GM12878 (cell line): ENCODE measurements around the gene C10orf105. TPM values are rescaled to one million over a fixed set of nuclear protein-coding genes. Genes with fewer than 3 reads are reported as not detected.

Experiments
- ASH2L ChIP-seq: fragments of 300-600, 200-600 bp; sonication (generic); IDR thresholded peaks from 2 replicates; pipeline ENCODE4 v1.6.1; 2017; ENCODE audit warnings: low read depth, mild to moderate bottlenecking, borderline replicate concordance
- CUX1 ChIP-seq: IDR thresholded peaks from 2 replicates; pipeline ENCODE4 v1.6.1; 2012; ENCODE audit warnings: improper control_type of control experiment, low read depth, low read length; ENCODE audit not compliant: insufficient replicate concordance
- MTA3 ChIP-seq: IDR thresholded peaks from 2 replicates; pipeline ENCODE4 v1.6.1; 2012; ENCODE audit warnings: low read length, inconsistent platforms, borderline replicate concordance
- RBBP5 ChIP-seq: fragments of 200-600 bp; sonication (generic); conservative IDR thresholded peaks from 2 replicates; pipeline ENCODE4 v1.6.1; 2016
- TCF3 ChIP-seq: IDR thresholded peaks from 2 replicates; pipeline ENCODE4 v1.6.1; 2012; ENCODE audit warnings: low read depth, mild to moderate bottlenecking, low read length, borderline replicate concordance; ENCODE audit not compliant: insufficient read depth
- USF2 ChIP-seq: IDR thresholded peaks from 2 replicates; pipeline ENCODE4 v1.6.1; 2011; ENCODE audit warnings: low read depth, low read length, improper control_type of control experiment, borderline replicate concordance
- ZBTB33 ChIP-seq: fragments of 450-650 bp; IDR thresholded peaks from 2 replicates; pipeline ENCODE4 v1.6.1; 2017; ENCODE audit warnings: mild to moderate bottlenecking
- ZBTB4 ChIP-seq: fragments of 450-650 bp; formaldehyde crosslinking; IDR thresholded peaks from 2 replicates; pipeline ENCODE4 v1.4.0; 2022; ENCODE audit warnings: mild to moderate bottlenecking, moderate library complexity
- ZBTB40 ChIP-seq: fragments of 450-650 bp; IDR thresholded peaks from 2 replicates; pipeline ENCODE4 v1.6.1; 2016; ENCODE audit warnings: mild to moderate bottlenecking, moderate library complexity, borderline replicate concordance
- polyA plus RNA-seq, 11 experiments: library from polyadenylated mRNA; depleted of rRNA in 4 of 11; unstranded in 6 of 11; stranded (reverse) in 5 of 11; fragments of >200 nt; fragmentation: Nextera tagmentation in 4 of 11; fragmentation: Illumina TruSeq in 1 of 11; extraction: Ambion mirVana in 4 of 11; extraction: Trizol in 1 of 11; gene quantifications; 1 replicate in 1 of 11; 2 replicates in 10 of 11; pipeline versions ENCODE4 v1.2.1 to v1.2.3, GENCODE V29; 2011 to 2016; ENCODE audit warnings: inconsistent platforms in 2 of 11, missing spikeins in 2 of 11, low read depth in 1 of 11
- total RNA-seq, 4 experiments: library from RNA; depleted of rRNA in 3 of 4; stranded (reverse); fragments of >200 nt in 3 of 4; fragmentation: Illumina TruSeq in 1 of 4; extraction: Trizol in 1 of 4; gene quantifications; 2 replicates each; pipeline versions ENCODE4 v1.2.1 to v1.2.3, GENCODE V29; 2013 to 2021

Gene C10orf105
- total and polyA plus RNA-seq, 10 of the 15 experiments (the other 5 are each of a cell fraction or from before 2014, with no cell fraction given), result 0.04 to 0.06 (median 0.05) TPM; not detected in 7

GRCh38 chr10:71721313-71721712 is 1.7 kb upstream of the C10orf105 start (continued):
- TF ChIP-seq ZBTB40 (no peak), TCF3 (no peak), USF2 (no peak), CUX1 (no peak), MTA3 (no peak), ZBTB4 (no peak), RBBP5 (no peak), ASH2L (no peak), ZBTB33 (no peak)
